Kidney epithelial cell (primary cell): ENCODE data around the gene ZSCAN12. TPM values are rescaled to one million over a fixed set of nuclear protein-coding genes. Genes with fewer than 3 reads are reported as not detected.
"Not testable (repeated sequence)": the region's sequence is repeated elsewhere in the genome, so short reads cannot be mapped to it uniquely, and the experiment has no call there.

Experiments
- DNase-seq: peaks from one replicate; pipeline ENCODE4 v3.0.0-alpha.2; 2010; ENCODE audit warnings: low read depth
- H3K27me3 ChIP-seq: 2 replicates; pipeline ENCODE4 v1.6.0; 2011; ENCODE audit warnings: low read length; ENCODE audit not compliant: control insufficient read depth, insufficient read depth
- H3K36me3 ChIP-seq: 2 replicates; pipeline ENCODE4 v1.5.1; 2011; ENCODE audit warnings: low read length; ENCODE audit not compliant: control insufficient read depth, insufficient read depth
- H3K4me3 ChIP-seq: 2 replicates; pipeline ENCODE4 v1.5.1; 2011; ENCODE audit warnings: low read depth, mild to moderate bottlenecking, control low read depth, low read length
- CTCF ChIP-seq: IDR thresholded peaks from 2 replicates; pipeline ENCODE4 v1.5.1; 2011; ENCODE audit warnings: mild to moderate bottlenecking, moderate library complexity, low read length, control low read depth, inconsistent platforms; ENCODE audit not compliant: insufficient read depth, poor library complexity, severe bottlenecking
- total RNA-seq: library from RNA; depleted of rRNA; stranded (reverse); fragments of >200 nt; gene quantifications from 2 replicates; pipeline ENCODE4 v1.2.3, GENCODE V29; 2015

ZSCAN12 gene
- total RNA-seq, 1 donor from 2014 or later = 6.7 TPM

DNA sequence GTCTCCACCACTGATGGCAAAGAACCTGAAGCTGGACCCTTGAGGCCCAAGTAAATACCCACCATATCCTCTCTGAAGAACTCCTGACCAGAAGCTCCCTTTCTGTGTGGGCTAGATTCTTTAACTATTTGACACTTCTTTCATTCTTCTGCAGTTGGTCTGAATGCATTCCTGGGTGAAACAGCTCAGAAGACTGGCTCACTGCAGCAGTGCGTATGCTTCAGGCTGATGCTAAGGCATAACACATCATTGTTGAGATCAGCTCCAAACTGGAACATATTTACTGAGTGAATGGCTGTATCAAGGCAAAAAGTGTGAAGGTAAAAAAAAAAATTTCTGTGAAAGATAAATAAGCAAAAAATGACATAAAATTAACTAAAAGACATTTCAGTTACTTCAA is 24.0 kb upstream of the ZSCAN12 start:
- DNase-seq = no peak

GRCh38 chr6:28413681-28414080 is 14.1 kb upstream of the ZSCAN12 start:
- Histone ChIP-seq H3K4me3 (no peak overlapping the region), H3K36me3 (no peaks in the 10 kb centered on the region), H3K27me3 (no peaks in the 10 kb centered on the region)
- TF ChIP-seq CTCF = no peak
- DNase-seq = no peak

More for the DNA sequence above, 24.0 kb upstream of the ZSCAN12 start:
- Histone ChIP-seq H3K36me3 (peaks cover 1% of the 10 kb centered on the region), H3K27me3 (no peaks in the 10 kb centered on the region), H3K4me3 (no peak overlapping the region)
- no peak for TF ChIP-seq CTCF

DNA sequence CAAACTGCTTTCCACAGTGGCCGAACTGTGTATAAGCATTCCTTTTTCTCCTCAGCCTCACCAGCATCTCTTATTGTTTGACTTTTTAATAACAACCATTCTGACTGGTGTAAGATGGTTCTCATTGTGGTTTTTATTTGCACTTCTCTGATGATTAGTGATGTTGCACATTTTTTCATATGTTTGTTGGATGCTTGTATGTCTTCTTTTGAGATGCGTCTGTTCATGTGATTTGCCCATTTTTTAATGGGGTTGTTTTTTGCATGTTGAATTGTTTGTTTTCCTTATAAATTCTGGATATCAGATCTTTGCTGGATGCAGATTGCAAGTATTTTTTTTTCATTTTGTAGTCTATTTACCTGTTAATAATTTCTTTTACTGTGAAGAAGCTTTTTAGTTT is 11.2 kb upstream of the ZSCAN12 start:
- Histone ChIP-seq H3K4me3 (no peak overlapping the region), H3K36me3 (no peaks in the 10 kb centered on the region), H3K27me3 (no peaks in the 10 kb centered on the region)
- no peak for DNase-seq
- TF ChIP-seq CTCF = no peak

DNA sequence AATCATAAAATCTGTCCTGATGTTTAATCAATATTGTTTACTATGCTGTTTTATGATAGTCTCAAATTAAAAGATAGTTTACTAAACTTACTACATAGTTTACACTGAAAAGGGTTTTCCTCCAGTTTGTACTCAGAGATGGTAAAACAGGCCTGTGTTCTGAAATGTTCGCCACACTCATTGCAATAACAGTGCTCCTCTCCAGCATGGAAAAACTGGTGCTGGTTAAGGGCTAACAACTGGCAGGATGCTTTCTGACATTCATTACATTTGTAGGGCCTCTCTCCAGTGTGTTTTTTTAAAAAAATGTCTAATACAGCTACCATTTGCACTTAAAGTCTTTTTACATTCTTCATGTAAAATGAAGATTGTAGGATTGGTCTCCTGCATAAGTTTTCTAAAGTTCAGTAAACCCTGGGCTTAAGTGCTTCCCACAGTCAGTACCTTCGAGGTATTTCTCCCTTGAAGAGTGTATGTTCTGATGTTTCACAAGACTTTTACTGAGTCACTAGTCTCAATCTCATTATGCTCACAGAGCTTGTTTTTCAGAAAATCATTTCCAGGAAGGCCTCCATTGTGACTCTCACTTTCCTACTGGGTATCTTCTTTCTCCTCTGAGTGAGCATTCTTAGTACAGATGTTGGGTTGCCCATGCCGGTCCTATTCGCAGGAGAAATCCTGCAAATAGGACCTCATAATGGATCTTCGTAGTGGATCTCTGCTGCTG is 8.7 kb upstream of the ZSCAN12 start:
- Histone ChIP-seq H3K27me3 (no peaks in the 10 kb centered on the region), H3K36me3 (no peaks in the 10 kb centered on the region), H3K4me3 (no peak overlapping the region)
- no peak for DNase-seq
- TF ChIP-seq CTCF = no peak

- no peak for DNase-seq
- no peaks in the 10 kb centered on the region for H3K36me3 ChIP-seq
- no peak overlapping the region for H3K4me3 ChIP-seq
- H3K27me3 ChIP-seq = no peaks in the 10 kb centered on the region
- TF ChIP-seq CTCF = no peak
These were observed 7.9 kb upstream of the ZSCAN12 start for GRCh38 chr6:28407401-28407800.

- H3K27me3 ChIP-seq, DNase-seq, H3K36me3 ChIP-seq, H3K4me3 ChIP-seq: not testable (repeated sequence)
These were observed 4.4 kb upstream of the ZSCAN12 start for GRCh38 chr6:28403923-28404322.
